ENCODE results near the gene PPM1N. TPM values are rescaled to one million over a fixed set of nuclear protein-coding genes. Genes with fewer than 3 reads are reported as not detected.

PPM1N gene
- total and polyA plus RNA-seq, 2 of the 13 experiments (the other 11 are each of a cell fraction or from before 2014, with no cell fraction given), result 0.31 to 1.8 TPM

- TF ChIP-seq ZNF121 (CRISPR knock-in tag; IDR thresholded peaks at IDR 0.05) (peak; percentile 99), SAP130 (CRISPR knock-in tag; IDR thresholded peaks at IDR 0.05; ENCODE audit: low read depth) (peak; percentile 77), MIER3 (CRISPR knock-in tag; IDR thresholded peaks at IDR 0.05; ENCODE audit: borderline replicate concordance) (peak; percentile 82; the same call in 1 of the 2 replicates), RELA (CRISPR knock-in tag; IDR thresholded peaks at IDR 0.05) (no peak), ARNTL (CRISPR knock-in tag; IDR thresholded peaks at IDR 0.05) (0 out of 2 replicates have a peak, but pooled peaks have one; percentile 19), SMYD3 (CRISPR knock-in tag; IDR thresholded peaks at IDR 0.05) (no peak), TBL1XR1 (IDR thresholded peaks at IDR 0.05; ENCODE audit: borderline replicate concordance, low read length, partially characterized antibody) (no peak), CENPX (CRISPR knock-in tag; IDR thresholded peaks at IDR 0.05) (no peak), ZNF33A (CRISPR knock-in tag; IDR thresholded peaks at IDR 0.05; ENCODE audit: borderline replicate concordance) (no peak), KDM2A (CRISPR knock-in tag; IDR thresholded peaks at IDR 0.05; ENCODE audit: borderline replicate concordance, low read depth) (no peak; the same call in 1 of the 2 replicates), GPBP1L1 (CRISPR knock-in tag; IDR thresholded peaks at IDR 0.05) (no peak), ATF5 (CRISPR knock-in tag; IDR thresholded peaks at IDR 0.05; ENCODE audit: low read depth) (no peak), ZNF773 (CRISPR knock-in tag; IDR thresholded peaks at IDR 0.05; ENCODE audit: borderline replicate concordance) (no peak), HNF4A (CRISPR knock-in tag; IDR thresholded peaks at IDR 0.05) (peak; percentile 94), SOX6 (IDR thresholded peaks at IDR 0.05) (no peak), SOX6 (CRISPR knock-in tag; IDR thresholded peaks at IDR 0.05) (peak; percentile 71; the same call in 1 of the 2 replicates), ZNF639 (CRISPR knock-in tag; conservative IDR thresholded peaks at IDR 0.05) (no peak; the same call in 1 of the 2 replicates), ZNF761 (CRISPR knock-in tag; conservative IDR thresholded peaks at IDR 0.05) (no peak), GMEB2 (CRISPR knock-in tag; IDR thresholded peaks at IDR 0.05; ENCODE audit: low read depth) (no peak), ZNF501 (CRISPR knock-in tag; IDR thresholded peaks at IDR 0.05) (no peak; the same call in 1 of the 2 replicates), SPEN (CRISPR knock-in tag; IDR thresholded peaks at IDR 0.05; ENCODE audit: low read depth) (peak; percentile 60), PCBP1 (IDR thresholded peaks at IDR 0.05; ENCODE audit: borderline replicate concordance, low read depth, low read length) (no peak), ELF4 (CRISPR knock-in tag; IDR thresholded peaks at IDR 0.05; ENCODE audit: borderline replicate concordance) (no peak), ZSCAN5A (CRISPR knock-in tag; IDR thresholded peaks at IDR 0.05; ENCODE audit: borderline replicate concordance) (no peak), SUZ12 (IDR thresholded peaks at IDR 0.05; ENCODE audit: low read depth, low read length) (no peak)
Observed at GRCh38 chr19:45514376-45515051, 16.3 kb downstream of the PPM1N start (continued).
